Stimulated activated CD8-positive, alpha-beta memory T cell treated with anti-CD3 and anti-CD28 coated beads, Interleukin-4, amount 100 ng/mL, for 1 hour (primary cell): ENCODE data around the gene SCIMP.
"Not testable (repeated sequence)": the region's sequence is repeated elsewhere in the genome, so short reads cannot be mapped to it uniquely, and the experiment has no call there.

Experiments used
- DNase-seq, 2 donors: peaks; one replicate each; pipeline ENCODE4 v3.0.0-alpha.2; 2020; ENCODE audit warnings: low read depth in 2 of 2, low spot score in 1 of 2

The SCIMP gene

GRCh38 chr17:5238333-5238732 is 3.7 kb upstream of the SCIMP start:
- DNase-seq = no peak

- DNase-seq = no peak
Measured at GRCh38 chr17:5237541-5238016, 2.9 kb upstream of the SCIMP start.

- DNase-seq = no peak
Measured at GRCh38 chr17:5236938-5237540, 2.4 kb upstream of the SCIMP start.

- not testable (repeated sequence) for DNase-seq
Measured at GRCh38 chr17:5233492-5233891, 1.2 kb downstream of the SCIMP start.

- DNase-seq = no peak
Measured at GRCh38 chr17:5226940-5227878, 7.5 kb downstream of the SCIMP start.

- DNase-seq = no peak
Measured at GRCh38 chr17:5225668-5226457, 8.8 kb downstream of the SCIMP start.

- DNase-seq = not testable (repeated sequence)
Measured at GRCh38 chr17:5221912-5222311, 12.7 kb downstream of the SCIMP start.

GRCh38 chr17:5220074-5220473 is 14.6 kb downstream of the SCIMP start:
- no peak for DNase-seq

- DNase-seq = no peak
Measured at GRCh38 chr17:5219536-5219935, 15.1 kb downstream of the SCIMP start.

GRCh38 chr17:5217562-5217961 is 17.1 kb downstream of the SCIMP start:
- not testable (repeated sequence) for DNase-seq

- no peak for DNase-seq
Measured at GRCh38 chr17:5211458-5211857, 23.2 kb downstream of the SCIMP start.

- DNase-seq = no peak
Measured at GRCh38 chr17:5210614-5211252, 23.9 kb downstream of the SCIMP start.

GRCh38 chr17:5210091-5210490 is 24.6 kb downstream of the SCIMP start:
- no peak for DNase-seq

- no peak for DNase-seq
Measured at GRCh38 chr17:5209396-5209795, 25.3 kb downstream of the SCIMP start.

- DNase-seq = no peak
Measured at GRCh38 chr17:5203908-5204294, 30.8 kb downstream of the SCIMP start.

- DNase-seq = no peak
Measured at GRCh38 chr17:5203178-5203907, 31.3 kb downstream of the SCIMP start.

- DNase-seq = no peak
Measured at GRCh38 chr17:5201011-5201410, 33.6 kb downstream of the SCIMP start.

- DNase-seq = no peak
Measured at GRCh38 chr17:5200360-5200759, 34.3 kb downstream of the SCIMP start.

- no peak for DNase-seq
Measured at GRCh38 chr17:5198472-5198871, 36.2 kb downstream of the SCIMP start.

- no peak for DNase-seq
Measured at GRCh38 chr17:5194346-5194745, 40.3 kb downstream of the SCIMP start.
